ENCODE results near the gene HSPH1.
"Not testable (repeated sequence)": the region's sequence is repeated elsewhere in the genome, so short reads cannot be mapped to it uniquely, and the experiment has no call there.

The HSPH1 gene

GRCh38 chr13:31177813-31178495, 16.2 kb upstream of the HSPH1 start:
- DNase-seq (ENCODE audit: low spot score), result not testable (repeated sequence)

- no peak for DNase-seq (ENCODE audit: low spot score)
Observed at GRCh38 chr13:31175847-31176532, 14.3 kb upstream of the HSPH1 start.

- peak; percentile 61 for DNase-seq (ENCODE audit: low spot score)
Observed at GRCh38 chr13:31174018-31174417, 12.3 kb upstream of the HSPH1 start.

- peak; percentile 58 for DNase-seq (ENCODE audit: low spot score)
Observed at GRCh38 chr13:31172535-31172934, 10.8 kb upstream of the HSPH1 start.

- peak; percentile 26 for DNase-seq (ENCODE audit: low spot score)
Observed at GRCh38 chr13:31172001-31172400, 10.3 kb upstream of the HSPH1 start.

- DNase-seq (ENCODE audit: low spot score), result no peak
Observed at GRCh38 chr13:31168736-31169135, 7.0 kb upstream of the HSPH1 start.

- no peak for DNase-seq (ENCODE audit: low spot score)
Observed at GRCh38 chr13:31168166-31168565, 6.5 kb upstream of the HSPH1 start.

GRCh38 chr13:31167490-31167889, 5.8 kb upstream of the HSPH1 start:
- no peak for DNase-seq (ENCODE audit: low spot score)

GRCh38 chr13:31166591-31166990, 4.9 kb upstream of the HSPH1 start:
- no peak for DNase-seq (ENCODE audit: low spot score)

GRCh38 chr13:31162151-31163008, 676 bp upstream of the HSPH1 start:
- peak; percentile 92 for DNase-seq (ENCODE audit: low spot score)

- peak; percentile 72 for DNase-seq (ENCODE audit: low spot score)
Observed at GRCh38 chr13:31160857-31161556, 697 bp downstream of the HSPH1 start.

- DNase-seq (ENCODE audit: low spot score), result no peak
Observed at GRCh38 chr13:31159306-31159705, 2.4 kb downstream of the HSPH1 start.

- DNase-seq (ENCODE audit: low spot score), result no peak
Observed at GRCh38 chr13:31154939-31155338, 6.8 kb downstream of the HSPH1 start.

GRCh38 chr13:31151837-31152236, 9.9 kb downstream of the HSPH1 start:
- DNase-seq (ENCODE audit: low spot score), result no peak

- no peak for DNase-seq (ENCODE audit: low spot score)
Observed at GRCh38 chr13:31150315-31150985, 11.3 kb downstream of the HSPH1 start.

GRCh38 chr13:31149604-31150003, 12.1 kb downstream of the HSPH1 start:
- no peak for DNase-seq (ENCODE audit: low spot score)

- no peak for DNase-seq (ENCODE audit: low spot score)
Observed at GRCh38 chr13:31145417-31145816, 16.3 kb downstream of the HSPH1 start.

GRCh38 chr13:31138515-31138914, 23.2 kb downstream of the HSPH1 start:
- DNase-seq (ENCODE audit: low spot score), result no peak

GRCh38 chr13:31136724-31137123, 25.0 kb downstream of the HSPH1 start:
- DNase-seq (ENCODE audit: low spot score), result no peak

GRCh38 chr13:31134039-31134711, 27.5 kb downstream of the HSPH1 start:
- no peak for DNase-seq (ENCODE audit: low spot score)

- no peak for DNase-seq (ENCODE audit: low spot score)
Observed at GRCh38 chr13:31133621-31134020, 28.1 kb downstream of the HSPH1 start.
